Fibroblast of villous mesenchyme (primary cell): ENCODE measurements around the gene GALNS. TPM values are rescaled to one million over a fixed set of nuclear protein-coding genes. Genes with fewer than 3 reads are reported as not detected.

Experiments
- DNase-seq: peaks from one replicate; pipeline ENCODE4 v3.0.0-alpha.2; 2010; ENCODE audit warnings: low read depth
- H3K4me3 ChIP-seq: 2 replicates; pipeline ENCODE4 v1.5.1; 2011; ENCODE audit warnings: low read depth, mild to moderate bottlenecking, low read length
- CTCF ChIP-seq: IDR thresholded peaks from 2 replicates; pipeline ENCODE4 v1.5.1; 2012; ENCODE audit warnings: low read depth, mild to moderate bottlenecking, low read length; ENCODE audit not compliant: insufficient read depth
- total RNA-seq: library from RNA; depleted of rRNA; stranded (reverse); fragments of >200 nt; gene quantifications from 2 replicates; pipeline ENCODE4 v1.2.3, GENCODE V29; 2012

GALNS gene
- total RNA-seq, 1 donor: 26.3 TPM

GRCh38 chr16:88804173-88804551 lies 52.6 kb downstream of the GALNS start:
- TF ChIP-seq CTCF: no peak
- H3K4me3 ChIP-seq: peak overlapping the region; percentile 69
- DNase-seq: no peak

- peak within 1 kb of the TSS; percentile 69 for H3K4me3 ChIP-seq
- no peak for TF ChIP-seq CTCF
- DNase-seq: peak; percentile 74
These were observed 53.3 kb downstream of the GALNS start, which contains the start of gene CDT1 for GRCh38 chr16:88803264-88803987. CDT1 (plus strand) TSS chr16:88803789; CDS start chr16:88803832, 43 bp downstream.

DNA sequence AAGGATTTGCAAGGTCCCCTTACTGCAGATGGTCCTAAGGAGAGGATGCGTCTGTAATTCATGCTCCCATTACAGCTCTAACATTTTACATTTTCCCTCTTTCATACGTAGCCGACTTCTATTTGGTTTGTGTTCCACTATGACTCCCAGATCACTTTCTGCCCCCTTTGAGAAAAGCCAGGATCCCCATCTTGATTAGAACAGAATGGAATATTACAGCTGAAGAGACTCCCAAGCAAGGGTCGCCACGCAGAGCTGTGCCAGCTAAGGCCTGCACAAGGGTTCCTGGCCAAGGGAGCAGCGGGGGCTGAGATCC lies 56.5 kb downstream of the GALNS start:
- no peak for TF ChIP-seq CTCF
- H3K4me3 ChIP-seq: no peak overlapping the region
- no peak for DNase-seq

GRCh38 chr16:88799569-88800276 lies 57.0 kb downstream of the GALNS start:
- no peak overlapping the region for H3K4me3 ChIP-seq
- TF ChIP-seq CTCF: no peak
- no peak for DNase-seq

DNA sequence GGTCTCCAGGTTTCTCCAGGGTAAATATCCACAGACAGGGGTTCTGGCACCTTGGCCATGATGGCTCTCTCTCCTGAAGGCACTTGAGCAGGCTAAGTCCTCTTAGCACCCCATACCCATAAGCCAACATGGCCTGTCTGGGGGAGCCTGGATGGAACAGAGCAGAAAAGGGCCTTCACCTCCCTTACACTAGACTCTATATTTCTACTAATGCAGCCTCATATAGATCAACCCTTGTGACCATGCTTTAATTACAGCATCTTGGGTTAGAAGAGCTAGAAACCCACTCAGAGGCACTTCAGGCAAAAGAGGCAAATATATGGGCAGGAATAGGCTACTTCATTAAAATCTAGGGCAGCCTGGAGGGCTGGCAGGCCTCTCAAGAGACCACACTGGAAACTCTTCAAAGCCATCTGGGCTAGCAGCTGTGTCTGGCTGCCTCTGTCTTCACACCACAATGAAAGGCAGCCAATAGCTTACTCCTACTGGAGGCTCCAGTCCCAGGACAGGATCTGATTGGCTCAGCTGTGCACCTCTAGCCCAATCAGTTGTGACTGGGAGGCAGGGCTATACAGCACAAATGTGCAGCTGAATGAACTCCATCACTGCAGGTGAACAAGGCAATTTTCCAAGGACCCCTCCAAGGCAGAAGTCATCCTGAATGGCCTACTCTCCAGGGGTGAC lies 57.8 kb downstream of the GALNS start:
- TF ChIP-seq CTCF: no peak
- no peak overlapping the region for H3K4me3 ChIP-seq
- DNase-seq: no peak

- no peak for TF ChIP-seq CTCF
- DNase-seq: no peak
- no peak overlapping the region for H3K4me3 ChIP-seq
These were observed 58.7 kb downstream of the GALNS start for GRCh38 chr16:88798073-88798472.
